Urinary bladder (tissue), 4 donors: ENCODE data around the gene CCDC180. TPM values are rescaled to one million over a fixed set of nuclear protein-coding genes. Genes with fewer than 3 reads are reported as not detected.

Source experiments
- DNase-seq: peaks from one replicate; pipeline ENCODE4 v3.0.0-alpha.2; 2015; ENCODE audit errors: extremely low spot score
- H3K27ac ChIP-seq: one replicate; pipeline ENCODE4 v1.5.1; 2013; ENCODE audit warnings: low read depth, mild to moderate bottlenecking, moderate library complexity
- H3K36me3 ChIP-seq: one replicate; pipeline ENCODE4 v1.6.1; 2013; ENCODE audit warnings: mild to moderate bottlenecking, moderate library complexity; ENCODE audit not compliant: insufficient read depth
- H3K4me1 ChIP-seq: one replicate; pipeline ENCODE4 v1.6.1; 2013; ENCODE audit warnings: mild to moderate bottlenecking, moderate library complexity; ENCODE audit not compliant: insufficient read depth
- H3K4me3 ChIP-seq: one replicate; pipeline ENCODE4 v1.5.1; 2013; ENCODE audit warnings: low read depth, low read length
- WGBS: extraction: QIAGEN DNeasy Blood & Tissue Kit; methylation state at CpG from one replicate; pipeline ENCODE4 v1.1.7; 2013; 5-methylcytosine and 5-hydroxymethylcytosine counted together
- polyA plus RNA-seq: library from polyadenylated mRNA; stranded (reverse); fragments of 200-250 nt; gene quantifications from one replicate; pipeline ENCODE4 v1.2.3, GENCODE V29; 2013
- small RNA-seq: library from RNA; depleted of rRNA; stranded (forward); fragments of <200 nt; gene quantifications from one replicate; pipeline ENCODE3, GENCODE V24; 2014
- total RNA-seq: library from RNA; depleted of rRNA; stranded (reverse); fragments of >200 nt; gene quantifications from one replicate; pipeline ENCODE4 v1.2.3, GENCODE V29; 2014
- donor health status: healthy with polysubstance abuse.
- donor health status: healthy.

The CCDC180 gene
- total and polyA plus RNA-seq, 2 donors: 3.4 to 10.0 TPM

GRCh38 chr9:97357056-97357455 is 49.6 kb downstream of the CCDC180 start:
- Histone ChIP-seq H3K4me3 (no peak overlapping the region), H3K4me1 (no peaks in the 10 kb centered on the region), H3K36me3 (no peaks in the 10 kb centered on the region), H3K27ac (no peak overlapping the region)
- 39% methylated on average over 5 of the region's 5 CpGs for WGBS
- no peak for DNase-seq

Small RNAs within 50 kb of the gene (small RNA-seq; reads per million reads assigned to genes)
- gene AL512590.2 (not detected), gene CCDC180 (not detected)

Other genes with a start within 250 kb of the CCDC180 start
- gene TDRD7, start 104.4 kb downstream of the CCDC180 start, total RNA-seq: 9.8 TPM
- 8.7 TPM for gene TDRD7, start 104.4 kb downstream of the CCDC180 start, polyA plus RNA-seq
- gene TMOD1, start 194.0 kb downstream of the CCDC180 start, total RNA-seq: 9.3 TPM
- gene TMOD1, start 194.0 kb downstream of the CCDC180 start, polyA plus RNA-seq: 36.6 TPM